Measurements from ENCODE around the gene ATP6V0A4.

DNA sequence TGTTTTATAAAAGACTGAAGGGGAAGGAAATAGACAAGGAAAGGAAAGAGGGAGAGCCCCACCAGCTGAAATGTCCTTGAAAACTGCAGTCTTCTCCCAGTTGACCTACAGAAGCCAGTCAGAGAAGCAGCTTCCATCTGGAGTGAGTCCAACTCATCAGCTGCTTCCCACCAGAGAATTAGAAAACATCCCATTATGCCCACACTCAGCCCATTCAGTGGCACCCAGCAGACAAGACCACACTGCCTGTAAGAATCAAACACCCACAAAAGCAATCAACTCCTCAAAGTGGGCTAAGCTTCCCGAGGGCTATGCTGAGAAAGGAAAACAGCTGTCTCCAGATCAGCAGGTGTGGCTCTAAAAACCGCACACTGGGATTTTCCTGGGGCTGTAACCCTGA is 29.8 kb downstream of the ATP6V0A4 start:
- TF ChIP-seq, protein P1, sequence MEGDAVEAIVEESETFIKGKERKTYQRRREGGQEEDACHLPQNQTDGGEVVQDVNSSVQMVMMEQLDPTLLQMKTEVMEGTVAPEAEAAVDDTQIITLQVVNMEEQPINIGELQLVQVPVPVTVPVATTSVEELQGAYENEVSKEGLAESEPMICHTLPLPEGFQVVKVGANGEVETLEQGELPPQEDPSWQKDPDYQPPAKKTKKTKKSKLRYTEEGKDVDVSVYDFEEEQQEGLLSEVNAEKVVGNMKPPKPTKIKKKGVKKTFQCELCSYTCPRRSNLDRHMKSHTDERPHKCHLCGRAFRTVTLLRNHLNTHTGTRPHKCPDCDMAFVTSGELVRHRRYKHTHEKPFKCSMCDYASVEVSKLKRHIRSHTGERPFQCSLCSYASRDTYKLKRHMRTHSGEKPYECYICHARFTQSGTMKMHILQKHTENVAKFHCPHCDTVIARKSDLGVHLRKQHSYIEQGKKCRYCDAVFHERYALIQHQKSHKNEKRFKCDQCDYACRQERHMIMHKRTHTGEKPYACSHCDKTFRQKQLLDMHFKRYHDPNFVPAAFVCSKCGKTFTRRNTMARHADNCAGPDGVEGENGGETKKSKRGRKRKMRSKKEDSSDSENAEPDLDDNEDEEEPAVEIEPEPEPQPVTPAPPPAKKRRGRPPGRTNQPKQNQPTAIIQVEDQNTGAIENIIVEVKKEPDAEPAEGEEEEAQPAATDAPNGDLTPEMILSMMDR (IDR thresholded peaks at IDR 0.05): no peak
- TF ChIP-seq POLR2AphosphoS5 (IDR thresholded peaks at IDR 0.05): no peak

Measured in breast epithelium (tissue), 3 donors.